H1 (cell line): Measurements from ENCODE around the gene MEMO1. TPM values are rescaled to one million over a fixed set of nuclear protein-coding genes. Genes with fewer than 3 reads are reported as not detected.

Source experiments
- CTCF ChIA-PET: fragments of 300-600 bp; sonication (Branson Sonifier 250); formaldehyde crosslinking; loops from one replicate; lab custom pipeline; 2021; ENCODE audit not compliant: partially characterized antibody; lab: Charles Lee
- POLR2A ChIA-PET: fragments of 300-600 bp; sonication (Branson Sonifier 250); formaldehyde crosslinking; loops from one replicate; lab custom pipeline; 2021; ENCODE audit warnings: inconsistent platforms; ENCODE audit not compliant: partially characterized antibody; lab: Charles Lee
- DNase-seq, 2 experiments: peaks; one replicate each; pipeline versions ENCODE4 v3.0.0 to v3.0.0-alpha.2; 2010 to 2022; ENCODE audit warnings: low spot score in 2 of 2, low read depth in 1 of 2, mixed read lengths in 1 of 2
- FAIRE-seq: peaks from 2 replicates; lab custom pipeline; 2011; peaks lifted over from hg19 to GRCh38; lab: Jason Lieb, UNC
- H2AFZ ChIP-seq: 2 replicates; pipeline ENCODE4 v1.8.1; 2012; ENCODE audit warnings: low read length, inconsistent platforms
- H2AK5ac ChIP-seq: 2 replicates; pipeline ENCODE4 v1.6.1; 2013; ENCODE audit warnings: low read depth, low read length
- H2BK120ac ChIP-seq: replicated peaks from 2 replicates; pipeline ENCODE3; 2013; ENCODE audit warnings: low read depth, low read length, inconsistent platforms
- H2BK12ac ChIP-seq: 2 replicates; pipeline ENCODE4 v1.6.1; 2013; ENCODE audit warnings: low read depth, low read length
- H2BK15ac ChIP-seq: 2 replicates; pipeline ENCODE4 v1.6.1; 2013; ENCODE audit warnings: low read length
- H2BK20ac ChIP-seq: 2 replicates; pipeline ENCODE4 v1.6.1; 2013; ENCODE audit warnings: low read length
- H2BK5ac ChIP-seq: 2 replicates; pipeline ENCODE4 v1.6.1; 2013; ENCODE audit warnings: low read depth, low read length
- H3K14ac ChIP-seq: 2 replicates; pipeline ENCODE4 v1.6.1; 2013; ENCODE audit warnings: inconsistent platforms; ENCODE audit not compliant: insufficient read length
- H3K18ac ChIP-seq: 2 replicates; pipeline ENCODE4 v1.6.1; 2013; ENCODE audit warnings: low read length; ENCODE audit errors: extremely low read depth
- H3K23ac ChIP-seq: 2 replicates; pipeline ENCODE4 v1.6.1; 2013; ENCODE audit warnings: inconsistent platforms; ENCODE audit not compliant: insufficient read length
- H3K23me2 ChIP-seq: 2 replicates; pipeline ENCODE4 v1.6.1; 2013; ENCODE audit warnings: low read depth, low read length
- H3K27ac ChIP-seq: 2 replicates; pipeline ENCODE4 v1.6.1; 2011; ENCODE audit warnings: low read depth, low read length, inconsistent platforms
- H3K27me3 ChIP-seq, 4 experiments: replicated peaks in 1 of 4; 1 replicate in 1 of 4; 2 replicates in 3 of 4; pipeline versions ENCODE4 v1.6.1 to v1.8.1; 2011 to 2013; ENCODE audit warnings: low read length in 3 of 4, mild to moderate bottlenecking in 3 of 4, inconsistent platforms in 2 of 4, mixed read lengths in 2 of 4, moderate library complexity in 1 of 4; ENCODE audit not compliant: control insufficient read depth in 3 of 4, insufficient read depth in 3 of 4; ENCODE audit errors: extremely low read depth in 1 of 4
- H3K36me3 ChIP-seq, 4 experiments: 2 replicates each; pipeline versions ENCODE4 v1.6.1 to v1.8.1; 2011 to 2013; ENCODE audit warnings: mild to moderate bottlenecking in 4 of 4, low read length in 3 of 4, moderate library complexity in 2 of 4, control low read depth in 1 of 4, inconsistent platforms in 1 of 4; ENCODE audit not compliant: insufficient read depth in 4 of 4, control insufficient read depth in 2 of 4
- H3K4ac ChIP-seq: replicated peaks from 2 replicates; pipeline ENCODE3; 2013; ENCODE audit warnings: low read length, low read depth, mixed read lengths, inconsistent platforms; ENCODE audit not compliant: insufficient read length
- H3K4me1 ChIP-seq, 4 experiments: replicated peaks in 1 of 4; 1 replicate in 1 of 4; 2 replicates in 3 of 4; pipeline versions ENCODE4 v1.6.1 to v1.8.1; 2011 to 2013; ENCODE audit warnings: low read length in 3 of 4, inconsistent platforms in 2 of 4, mixed read lengths in 1 of 4; ENCODE audit not compliant: insufficient read depth in 4 of 4, control insufficient read depth in 3 of 4
- H3K4me2 ChIP-seq, 2 experiments: 2 replicates each; pipeline versions ENCODE4 v1.6.1 to v1.8.1; 2011 to 2013; ENCODE audit warnings: low read depth in 2 of 2, low read length in 2 of 2, control low read depth in 1 of 2, inconsistent platforms in 1 of 2, mild to moderate bottlenecking in 1 of 2; ENCODE audit not compliant: insufficient read depth in 1 of 2
- H3K4me3 ChIP-seq, 4 experiments: fragments of 200-600, 300-600 bp in 1 of 4; sonication (generic), shearing (Covaris generic), sonication (Bioruptor Twin) in 1 of 4; 2 replicates each; pipeline versions ENCODE4 v1.5.1 to v1.8.1; 2011 to 2016; ENCODE audit warnings: low read length in 4 of 4, low read depth in 3 of 4, control low read depth in 2 of 4, inconsistent platforms in 2 of 4, mild to moderate bottlenecking in 2 of 4, mixed read lengths in 1 of 4, moderate library complexity in 1 of 4; ENCODE audit not compliant: insufficient read depth in 2 of 4; ENCODE audit errors: extremely low read depth in 1 of 4
- H3K56ac ChIP-seq: replicated peaks from 2 replicates; pipeline ENCODE3; 2013; ENCODE audit warnings: low read depth, mild to moderate bottlenecking, mixed read lengths, low read length, inconsistent platforms; ENCODE audit not compliant: insufficient read length
- H3K79me1 ChIP-seq: 2 replicates; pipeline ENCODE4 v1.6.1; 2013; ENCODE audit warnings: low read depth, low read length, control low read depth
- H3K79me2 ChIP-seq, 2 experiments: 2 replicates each; pipeline versions ENCODE4 v1.6.1 to v1.8.1; 2012 to 2013; ENCODE audit warnings: low read length in 2 of 2, mild to moderate bottlenecking in 2 of 2, inconsistent platforms in 1 of 2; ENCODE audit not compliant: insufficient read depth in 2 of 2, control insufficient read depth in 1 of 2
- H3K9ac ChIP-seq, 4 experiments: replicated peaks in 1 of 4; 1 replicate in 1 of 4; 2 replicates in 3 of 4; pipeline versions ENCODE4 v1.6.1 to v1.8.1; 2011 to 2013; ENCODE audit warnings: low read depth in 3 of 4, low read length in 3 of 4, control low read depth in 2 of 4, mild to moderate bottlenecking in 2 of 4, moderate library complexity in 2 of 4, inconsistent platforms in 1 of 4; ENCODE audit errors: extremely low read depth in 1 of 4
- H3K9me3 ChIP-seq, 2 experiments: 2 replicates each; pipeline versions ENCODE4 v1.6.1 to v1.8.1; 2012 to 2013; ENCODE audit warnings: mild to moderate bottlenecking in 2 of 2, moderate library complexity in 2 of 2, control low read depth in 1 of 2, inconsistent platforms in 1 of 2, low read depth in 1 of 2, low read length in 1 of 2, mixed read lengths in 1 of 2; ENCODE audit not compliant: insufficient read depth in 2 of 2
- H4K20me1 ChIP-seq, 2 experiments: replicated peaks in 1 of 2; 2 replicates each; pipeline versions ENCODE3 to v1.8.1; 2011 to 2013; ENCODE audit warnings: inconsistent platforms in 2 of 2, low read length in 2 of 2, mild to moderate bottlenecking in 1 of 2; ENCODE audit not compliant: insufficient read depth in 2 of 2, control insufficient read depth in 1 of 2
- H4K5ac ChIP-seq: 2 replicates; pipeline ENCODE4 v1.6.1; 2013; ENCODE audit warnings: low read length, low read depth, mixed read lengths, inconsistent platforms; ENCODE audit not compliant: insufficient read length
- H4K8ac ChIP-seq: 2 replicates; pipeline ENCODE4 v1.8.0; 2013; ENCODE audit warnings: mild to moderate bottlenecking, moderate library complexity, low read length, inconsistent platforms; ENCODE audit not compliant: insufficient read depth; ENCODE audit errors: extremely low read depth
- H4K91ac ChIP-seq: replicated peaks from 2 replicates; pipeline ENCODE3; 2013; ENCODE audit warnings: low read length, mixed read lengths, inconsistent platforms; ENCODE audit not compliant: insufficient read length
- CTBP2 ChIP-seq: IDR thresholded peaks from 2 replicates; pipeline ENCODE4 v1.7.0; 2011; ENCODE audit warnings: borderline replicate concordance, mild to moderate bottlenecking, moderate library complexity, mixed read lengths, low read length; ENCODE audit not compliant: insufficient read depth, insufficient read length
- EZH2 ChIP-seq: fragments of 200-600 bp; sonication (generic); IDR thresholded peaks from 2 replicates; pipeline ENCODE4 v1.7.1; 2012; ENCODE audit warnings: low read depth, mild to moderate bottlenecking, moderate library complexity, low read length, inconsistent platforms; ENCODE audit not compliant: severe bottlenecking
- JUND ChIP-seq: IDR thresholded peaks from 2 replicates; pipeline ENCODE4 v1.6.1; 2011; ENCODE audit warnings: mild to moderate bottlenecking, improper control_type of control experiment, low read length
- POLR2AphosphoS5 ChIP-seq: IDR thresholded peaks from 2 replicates; pipeline ENCODE4 v1.6.1; 2011; ENCODE audit warnings: low read depth, low read length
- RAD21 ChIP-seq, 2 experiments: IDR thresholded peaks in 1 of 2; conservative IDR thresholded peaks in 1 of 2; 2 replicates each; pipeline ENCODE4 v1.6.1; 2011; ENCODE audit warnings: low read depth in 2 of 2, low read length in 2 of 2, improper control_type of control experiment in 1 of 2, inconsistent platforms in 1 of 2, mild to moderate bottlenecking in 1 of 2, moderate library complexity in 1 of 2
- RFX5 ChIP-seq: IDR thresholded peaks from 2 replicates; pipeline ENCODE4 v1.6.1; 2011; ENCODE audit warnings: low read depth, low read length, improper control_type of control experiment, borderline replicate concordance
- SP1 ChIP-seq: IDR thresholded peaks from 2 replicates; pipeline ENCODE4 v1.6.1; 2011; ENCODE audit warnings: low read depth, low read length
- WGBS, 2 experiments: shearing (Covaris generic) in 1 of 2; methylation state at CpG; one replicate each; pipeline versions ENCODE4 v1.1.6 to v1.1.7; 2013 to 2015; ENCODE audit warnings: low lambda C conversion rate in 2 of 2, mixed read lengths in 2 of 2, inconsistent platforms in 1 of 2, low coverage in 1 of 2, missing lambda C conversion rate in 1 of 2; ENCODE audit not compliant: insufficient replicate concordance in 2 of 2, insufficient coverage in 1 of 2, insufficient read length in 1 of 2; ENCODE audit errors: extremely low coverage in 1 of 2, missing lambda C conversion rate in 1 of 2; 5-methylcytosine and 5-hydroxymethylcytosine counted together
- long read RNA-seq, 2 experiments: library from RNA in 1 of 2; library from capped mRNA in 1 of 2; stranded (forward); transcript quantifications; one replicate each; pipeline ENCODE4 v2.0.0, GENCODE V29; 2021; ENCODE audit warnings: inconsistent platforms in 1 of 2
- polyA minus RNA-seq, 3 experiments: library from RNA; depleted of rRNA, polyadenylated mRNA; stranded (reverse); fragments of >200 nt; gene quantifications; 1 replicate in 2 of 3; 2 replicates in 1 of 3; pipeline ENCODE4 v1.2.3, GENCODE V29; 2011
- polyA plus RNA-seq, 7 experiments: library from polyadenylated mRNA; depleted of rRNA in 3 of 7; stranded (reverse) in 5 of 7; unstranded in 2 of 7; fragments of >200 nt in 5 of 7; fragments of 200-250 nt in 2 of 7; gene quantifications; 1 replicate in 5 of 7; 2 replicates in 1 of 7; 4 replicates in 1 of 7; pipeline versions ENCODE4 v1.2.1 to v1.2.3, GENCODE V29; 2011 to 2013; ENCODE audit warnings: missing spikeins in 2 of 7, mixed read lengths in 2 of 7
- total RNA-seq: library from RNA; stranded (reverse); fragmentation: NEBNext Ultra II Directional; extraction: Animal tissue kit (Norgen Biotek cat#: 25700); gene quantifications from 2 replicates; pipeline ENCODE4 v1.2.1, GENCODE V29; 2021

Gene MEMO1
- total RNA-seq (52.8 and 54.7 TPM in 2 replicates), polyA plus RNA-seq (2011; rRNA removed) (17.6 and 26.9 TPM in 2 replicates), polyA minus RNA-seq (2011; rRNA and poly(A)+ RNA removed) (39.7 and 50.1 TPM in 2 replicates)
- polyA plus RNA-seq (2011; cell fraction: cytosol; rRNA removed) = 26.9 TPM
- polyA plus RNA-seq (2011; cell fraction: nucleus; rRNA removed) = 28.8 TPM
- 28.7 to 38.6 TPM (median 32.2 TPM) in 4 replicates for polyA plus RNA-seq (2012, experiment 1 of 2)
- 28.5 TPM for polyA plus RNA-seq (2012, experiment 2 of 2)
- polyA plus RNA-seq (2013, experiment 1 of 2) = 17.9 TPM
- 22.5 TPM for polyA plus RNA-seq (2013, experiment 2 of 2)
- 33.2 TPM for polyA minus RNA-seq (2011; cell fraction: cytosol; rRNA and poly(A)+ RNA removed)
- polyA minus RNA-seq (2011; cell fraction: nucleus; rRNA and poly(A)+ RNA removed) = 36.5 TPM
- long read RNA-seq, experiment 1, full-length matches to known transcripts = 31 of 50 reads
- long read RNA-seq, experiment 1, partial matches to known transcripts = 5 of 50 reads
- long read RNA-seq, experiment 1, other reads (novel, unspliced or antisense) = 14 of 50 reads
- long read RNA-seq, experiment 2, full-length matches to known transcripts = 17 of 23 reads
- long read RNA-seq, experiment 2, partial matches to known transcripts = 1 of 23 reads
- long read RNA-seq, experiment 2, other reads (novel, unspliced or antisense) = 5 of 23 reads

GRCh38 chr2:32010670-32011484 lies at the start of gene MEMO1:
TSS of gene MEMO1 (minus strand) at chr2:32011008. CDS start at chr2:32010247, 761 bp downstream.
- Histone ChIP-seq H4K91ac (peak within 1 kb of the TSS; percentile 96), H2BK12ac (no peak within 1 kb of the TSS), H3K56ac (peak within 1 kb of the TSS; percentile 79), H2BK20ac (no peak within 1 kb of the TSS), H4K5ac (peak within 1 kb of the TSS; percentile 83), H4K8ac (peak within 1 kb of the TSS; percentile 76), H3K27ac (peak within 1 kb of the TSS; percentile 84), H3K4me1 (peaks cover 0 to 13% (median 3%) of the 10 kb centered on the region in 4 experiments; a peak in 4 of 7 replicates), H3K4me2 (peak within 1 kb of the TSS; percentile 71 to 97), H3K79me1 (0 out of 2 replicates have a peak, but pooled peaks cover 2% of the 10 kb centered on the region), H3K27me3 (no peaks in the 10 kb centered on the region), H4K20me1 (peaks cover 8 to 11% of the 10 kb centered on the region in 2 experiments), H3K23me2 (peaks cover 8% of the 10 kb centered on the region), H3K23ac (no peak within 1 kb of the TSS), H3K4me3 (peak within 1 kb of the TSS; percentile 58 to 99 (median 81)), H2AK5ac (no peak within 1 kb of the TSS), H2BK120ac (no peak within 1 kb of the TSS), H3K4ac (peak within 1 kb of the TSS; percentile 80), H3K79me2 (peaks cover 5 to 35% of the 10 kb centered on the region in 2 experiments), H3K14ac (no peak within 1 kb of the TSS), H2BK5ac (peak within 1 kb of the TSS; percentile 89), H2AFZ (peak within 1 kb of the TSS; percentile 91; the same call in 1 of the 2 replicates), H2BK15ac (no peak within 1 kb of the TSS; the same call in 1 of the 2 replicates), H3K9me3 (no peaks in the 10 kb centered on the region), H3K36me3 (peaks cover 0 to 6% (median 2%) of the 10 kb centered on the region in 4 experiments; a peak in 1 of 8 replicates), H3K9ac (peak within 1 kb of the TSS; percentile 78 to 97 (median 85)), H3K18ac (peak within 1 kb of the TSS; percentile 63)
- CTCF ChIA-PET = no interaction called here
- DNase-seq (peak; percentile 87 to 94), FAIRE-seq (no peak)
- 3% methylated on average over 43 of the region's 57 CpGs; no CpG with 5 or more reads in 1 of the 2 experiments for WGBS, 2 experiments
- POLR2A ChIA-PET = interaction anchor here (1.0 to 3.7 kb wide), 7 partner anchors 10 to 52 kb away, joined by 3 to 17 read pairs (median 7); partner anchors contain the start of genes DPY30 and SPAST
- TF ChIP-seq POLR2AphosphoS5 (peak; percentile 79), RFX5 (peak; percentile 56; the same call in 1 of the 2 replicates), EZH2 (no peak), CTBP2 (peak; percentile 52), SP1 (peak; percentile 94), JUND (0 out of 2 replicates have a peak, but pooled peaks have one; percentile 17), RAD21 (IDR thresholded peaks at IDR 0.05 in 1 of 2, conservative IDR thresholded peaks at IDR 0.05 in 1 of 2; ENCODE audit: low read depth in 2 of 2, low read length in 2 of 2) (peak in 1 of 2 experiments; percentile 6; a peak in 1 of 4 replicates)
